LNCAP (cell line): ENCODE measurements around the gene FANK1.

Source experiments
- CTCF ChIP-seq: fragments of 450-650 bp; IDR thresholded peaks from 2 replicates; pipeline ENCODE4 v1.5.1; 2017; ENCODE audit warnings: mild to moderate bottlenecking

FANK1 gene

GRCh38 chr10:126022841-126023240 is 126.5 kb downstream of the FANK1 start:
- no peak for TF ChIP-seq CTCF

GRCh38 chr10:126027692-126028091 is 131.3 kb downstream of the FANK1 start:
- TF ChIP-seq CTCF, result no peak

GRCh38 chr10:126029999-126030398 is 133.6 kb downstream of the FANK1 start:
- no peak for TF ChIP-seq CTCF

- no peak for TF ChIP-seq CTCF
Observed at GRCh38 chr10:126034586-126034985, 138.2 kb downstream of the FANK1 start.

- no peak for TF ChIP-seq CTCF
Observed at GRCh38 chr10:126036515-126036914, 140.2 kb downstream of the FANK1 start.

- TF ChIP-seq CTCF, result no peak
Observed at GRCh38 chr10:126037946-126038345, 141.6 kb downstream of the FANK1 start.

GRCh38 chr10:126041117-126041516 is 144.8 kb downstream of the FANK1 start:
- no peak for TF ChIP-seq CTCF

GRCh38 chr10:126041804-126042231 is 145.5 kb downstream of the FANK1 start:
- no peak for TF ChIP-seq CTCF
